Motor neuron (in vitro differentiated cells): ENCODE results near the gene PLA2G4F. TPM values are rescaled to one million over a fixed set of nuclear protein-coding genes. Genes with fewer than 3 reads are reported as not detected.

Experiments used
- ATAC-seq, 8 experiments: fragments of 200-7000 bp; cut with Tn5 transposase; replicated peaks in 6 of 8; 2 replicates each; pipeline ENCODE4 v1.8.0; 2021; ENCODE audit warnings: mild to moderate bottlenecking in 8 of 8, moderate library complexity in 8 of 8
- H3K27ac ChIP-seq, 2 donors: fragments of 250-450 bp; sonication (Bioruptor Pico); 2 replicates each; pipeline ENCODE4 v1.9.0; 2021; ENCODE audit warnings: antibody characterized with exemption in 2 of 2, mild to moderate bottlenecking in 2 of 2, moderate library complexity in 1 of 2
- H3K4me1 ChIP-seq, 2 donors: fragments of 250-450 bp; sonication (Bioruptor Pico); replicated peaks in 1 of 2; 2 replicates each; pipeline ENCODE4 v1.6.1; 2021; ENCODE audit warnings: antibody characterized with exemption in 2 of 2, mild to moderate bottlenecking in 2 of 2, moderate library complexity in 1 of 2
- H3K4me3 ChIP-seq, 5 donors: fragments of 250-450 bp; sonication (Bioruptor Pico); 2 replicates each; pipeline ENCODE4 v1.9.0; 2021; ENCODE audit warnings: antibody characterized with exemption in 5 of 5, mild to moderate bottlenecking in 5 of 5, moderate library complexity in 4 of 5
- WGBS, 10 experiments: fragments of 450-650 bp; shearing (Covaris generic); methylation state at CpG; one replicate each; pipeline ENCODE4 v1.0.0; 2022; 5-methylcytosine and 5-hydroxymethylcytosine counted together
- in situ Hi-C, 9 experiments: fragments of 400-800 bp; cut with MboI; loops; one replicate each; pipeline ENCODE4 v1.15.0; 2021; ENCODE audit warnings: low sequenced_read_pairs in 9 of 9, low pct_unique_long_range_greater_than_20kb in 2 of 9; ENCODE audit not compliant: unreplicated experiment in 9 of 9
- total RNA-seq, 8 experiments: library from RNA; unstranded; fragments of 300-600 nt; gene quantifications; 2 replicates each; pipeline versions ENCODE4 v1.2.3 to v1.2.4, GENCODE V29; 2022

PLA2G4F gene
- total RNA-seq, 8 experiments from 2014 or later, result 0.04 to 1.8 (median 0.42) TPM; not detected in 2

GRCh38 chr15:42150219-42150970 lies 6.0 kb downstream of the PLA2G4F start:
- no peak for ATAC-seq
- no peak overlapping the region for H3K4me3 ChIP-seq
- H3K4me1 ChIP-seq, result peaks cover 0 to 7% of the 10 kb centered on the region in 2 donors
- in situ Hi-C loops, result no loop called here
- H3K27ac ChIP-seq, result no peak overlapping the region
- 0 to 82% (median 54%) methylated on average over 1 to 2 of the region's 17 CpGs; no CpG with 5 or more reads in 6 of the 10 experiments for WGBS, 10 experiments

- in situ Hi-C loops, result loop anchor here in 2 of 9 experiments (25.0 kb wide), 1 partner anchor 162 kb away; no protein-coding TSS in a partner anchor
- WGBS, 10 experiments, result 52 to 97% (median 79%) methylated on average over 1 to 7 of the region's 14 CpGs; no CpG with 5 or more reads in 4 of the 10 experiments
- H3K4me1 ChIP-seq, result peaks cover 0 to 7% of the 10 kb centered on the region in 2 donors
- no peak overlapping the region for H3K27ac ChIP-seq
- H3K4me3 ChIP-seq, result no peak overlapping the region
- ATAC-seq, result no peak
Measured at GRCh38 chr15:42149493-42150218, 6.8 kb downstream of the PLA2G4F start.

- in situ Hi-C loops, result loop anchor here in 2 of 9 experiments (25.0 kb wide), 1 partner anchor 162 kb away; no protein-coding TSS in a partner anchor
- Histone ChIP-seq H3K4me3 (no peak overlapping the region), H3K27ac (no peak overlapping the region), H3K4me1 (peaks cover 0 to 7% of the 10 kb centered on the region in 2 donors)
- 62 to 90% (median 80%) methylated on average over 1 to 9 of the region's 12 CpGs; no CpG with 5 or more reads in 2 of the 10 experiments for WGBS, 10 experiments
- ATAC-seq, result no peak
Measured at GRCh38 chr15:42148808-42149492, 7.5 kb downstream of the PLA2G4F start.

- Histone ChIP-seq H3K4me1 (peaks cover 0 to 7% of the 10 kb centered on the region in 2 donors), H3K4me3 (no peak overlapping the region), H3K27ac (no peak overlapping the region)
- ATAC-seq, result no peak
- WGBS, 10 experiments, result 79 to 100% (median 90%) methylated on average over 1 to 3 of the region's 4 CpGs; no CpG with 5 or more reads in 6 of the 10 experiments
- in situ Hi-C loops, result loop anchor here in 2 of 9 experiments (25.0 kb wide), 1 partner anchor 160 kb away; no protein-coding TSS in a partner anchor
Measured at GRCh38 chr15:42147431-42147735, 9.1 kb downstream of the PLA2G4F start.

- in situ Hi-C loops, result loop anchor here in 2 of 9 experiments (25.0 kb wide), 1 partner anchor 159 kb away; no protein-coding TSS in a partner anchor
- 43 to 100% (median 81%) methylated on average over 1 to 10 of the region's 24 CpGs; no CpG with 5 or more reads in 2 of the 10 experiments for WGBS, 10 experiments
- ATAC-seq, result peak in 2 of 8 experiments; percentile 5 to 17
Measured at GRCh38 chr15:42146551-42147430, 9.6 kb downstream of the PLA2G4F start.

GRCh38 chr15:42145546-42146455 lies 10.6 kb downstream of the PLA2G4F start:
- in situ Hi-C loops, result loop anchor here in 2 of 9 experiments (25.0 kb wide), 1 partner anchor 158 kb away; no protein-coding TSS in a partner anchor
- ATAC-seq, result no peak
- no peaks in the 10 kb centered on the region for H3K4me1 ChIP-seq
- WGBS, 10 experiments, result 40 to 95% (median 79%) methylated on average over 1 to 4 of the region's 29 CpGs; no CpG with 5 or more reads in 6 of the 10 experiments
- H3K27ac ChIP-seq, result no peak overlapping the region
- no peak overlapping the region for H3K4me3 ChIP-seq

More at GRCh38 chr15:42146551-42147430, 9.6 kb downstream of the PLA2G4F start:
- Histone ChIP-seq H3K4me3 (no peak overlapping the region), H3K4me1 (peaks cover 0 to 3% of the 10 kb centered on the region in 2 donors), H3K27ac (no peak overlapping the region)

- no peak overlapping the region for H3K4me3 ChIP-seq
- WGBS, 10 experiments, result 22 to 85% (median 70%) methylated on average over 2 to 8 of the region's 9 CpGs; no CpG with 5 or more reads in 1 of the 10 experiments
- no peak overlapping the region for H3K27ac ChIP-seq
- in situ Hi-C loops, result loop anchor here in 2 of 9 experiments (25.0 kb wide), 1 partner anchor 158 kb away; no protein-coding TSS in a partner anchor
- no peak for ATAC-seq
- no peaks in the 10 kb centered on the region for H3K4me1 ChIP-seq
Measured at GRCh38 chr15:42144841-42145375, 11.5 kb downstream of the PLA2G4F start.

GRCh38 chr15:42143866-42144625 lies 12.4 kb downstream of the PLA2G4F start:
- in situ Hi-C loops, result loop anchor here in 2 of 9 experiments (25.0 kb wide), 1 partner anchor 157 kb away; no protein-coding TSS in a partner anchor
- WGBS, 10 experiments, result 40 to 78% (median 57%) methylated on average over 2 to 11 of the region's 18 CpGs; no CpG with 5 or more reads in 7 of the 10 experiments
- ATAC-seq, result no peak
- Histone ChIP-seq H3K4me1 (no peaks in the 10 kb centered on the region), H3K27ac (no peak overlapping the region), H3K4me3 (no peak overlapping the region)

GRCh38 chr15:42143356-42143755 lies 13.1 kb downstream of the PLA2G4F start:
- H3K4me1 ChIP-seq, result no peaks in the 10 kb centered on the region
- no peak for ATAC-seq
- in situ Hi-C loops, result loop anchor here in 2 of 9 experiments (25.0 kb wide), 1 partner anchor 156 kb away; no protein-coding TSS in a partner anchor

More at GRCh38 chr15:42143356-42143755, 13.1 kb downstream of the PLA2G4F start:
- Histone ChIP-seq H3K27ac (no peak overlapping the region), H3K4me3 (no peak overlapping the region)
- 20 to 100% (median 89%) methylated on average over 1 to 3 of the region's 4 CpGs; no CpG with 5 or more reads in 5 of the 10 experiments for WGBS, 10 experiments
